PC-3 (cell line): Measurements from ENCODE around the gene TSHZ2.

Experiments used
- EZH2 ChIP-seq: fragments of 300-600 bp; sonication (generic); IDR thresholded peaks from one replicate; pipeline ENCODE4 v1.6.1; 2017; ENCODE audit warnings: antibody characterized with exemption, mild to moderate bottlenecking, low read length; ENCODE audit not compliant: unreplicated experiment
- TF ChIP-seq, protein P1 (sequence below): fragments of 300-600 bp; sonication (generic); conservative IDR thresholded peaks from 2 replicates; pipeline ENCODE4 v1.5.1; 2017; ENCODE audit warnings: antibody characterized with exemption, low read depth, mild to moderate bottlenecking, low read length

DNA sequence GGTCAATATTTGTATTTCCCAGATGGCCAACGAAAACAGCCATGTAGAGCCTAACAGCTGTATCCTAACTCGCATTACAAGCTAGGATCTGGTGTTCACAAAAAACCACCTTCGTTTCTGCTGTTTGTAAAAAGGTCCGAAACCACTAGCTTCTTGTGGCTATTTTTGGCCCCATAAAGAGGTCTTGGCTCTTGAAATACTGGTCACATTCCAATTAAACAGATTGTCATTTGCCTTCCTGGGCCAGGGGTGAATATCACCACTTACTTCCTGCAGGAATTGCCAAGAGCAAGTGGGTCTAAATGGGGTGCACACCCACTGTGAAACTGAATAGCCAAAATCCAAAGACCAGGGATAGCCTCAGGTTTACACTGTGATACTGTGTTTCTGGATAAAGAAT lies 48.2 kb downstream of the TSHZ2 start:
- TF ChIP-seq, protein P1, sequence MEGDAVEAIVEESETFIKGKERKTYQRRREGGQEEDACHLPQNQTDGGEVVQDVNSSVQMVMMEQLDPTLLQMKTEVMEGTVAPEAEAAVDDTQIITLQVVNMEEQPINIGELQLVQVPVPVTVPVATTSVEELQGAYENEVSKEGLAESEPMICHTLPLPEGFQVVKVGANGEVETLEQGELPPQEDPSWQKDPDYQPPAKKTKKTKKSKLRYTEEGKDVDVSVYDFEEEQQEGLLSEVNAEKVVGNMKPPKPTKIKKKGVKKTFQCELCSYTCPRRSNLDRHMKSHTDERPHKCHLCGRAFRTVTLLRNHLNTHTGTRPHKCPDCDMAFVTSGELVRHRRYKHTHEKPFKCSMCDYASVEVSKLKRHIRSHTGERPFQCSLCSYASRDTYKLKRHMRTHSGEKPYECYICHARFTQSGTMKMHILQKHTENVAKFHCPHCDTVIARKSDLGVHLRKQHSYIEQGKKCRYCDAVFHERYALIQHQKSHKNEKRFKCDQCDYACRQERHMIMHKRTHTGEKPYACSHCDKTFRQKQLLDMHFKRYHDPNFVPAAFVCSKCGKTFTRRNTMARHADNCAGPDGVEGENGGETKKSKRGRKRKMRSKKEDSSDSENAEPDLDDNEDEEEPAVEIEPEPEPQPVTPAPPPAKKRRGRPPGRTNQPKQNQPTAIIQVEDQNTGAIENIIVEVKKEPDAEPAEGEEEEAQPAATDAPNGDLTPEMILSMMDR = no peak
- TF ChIP-seq EZH2 = no peak
